ENCODE results near the gene KLF13. TPM values are rescaled to one million over a fixed set of nuclear protein-coding genes. Genes with fewer than 3 reads are reported as not detected.
A peak's percentile ranks its signal among the peaks of the same experiment; 100 is the strongest.

KLF13 gene
- total and polyA plus RNA-seq, 8 donors, result 12.3 to 57.1 (median 32.6) TPM

DNA sequence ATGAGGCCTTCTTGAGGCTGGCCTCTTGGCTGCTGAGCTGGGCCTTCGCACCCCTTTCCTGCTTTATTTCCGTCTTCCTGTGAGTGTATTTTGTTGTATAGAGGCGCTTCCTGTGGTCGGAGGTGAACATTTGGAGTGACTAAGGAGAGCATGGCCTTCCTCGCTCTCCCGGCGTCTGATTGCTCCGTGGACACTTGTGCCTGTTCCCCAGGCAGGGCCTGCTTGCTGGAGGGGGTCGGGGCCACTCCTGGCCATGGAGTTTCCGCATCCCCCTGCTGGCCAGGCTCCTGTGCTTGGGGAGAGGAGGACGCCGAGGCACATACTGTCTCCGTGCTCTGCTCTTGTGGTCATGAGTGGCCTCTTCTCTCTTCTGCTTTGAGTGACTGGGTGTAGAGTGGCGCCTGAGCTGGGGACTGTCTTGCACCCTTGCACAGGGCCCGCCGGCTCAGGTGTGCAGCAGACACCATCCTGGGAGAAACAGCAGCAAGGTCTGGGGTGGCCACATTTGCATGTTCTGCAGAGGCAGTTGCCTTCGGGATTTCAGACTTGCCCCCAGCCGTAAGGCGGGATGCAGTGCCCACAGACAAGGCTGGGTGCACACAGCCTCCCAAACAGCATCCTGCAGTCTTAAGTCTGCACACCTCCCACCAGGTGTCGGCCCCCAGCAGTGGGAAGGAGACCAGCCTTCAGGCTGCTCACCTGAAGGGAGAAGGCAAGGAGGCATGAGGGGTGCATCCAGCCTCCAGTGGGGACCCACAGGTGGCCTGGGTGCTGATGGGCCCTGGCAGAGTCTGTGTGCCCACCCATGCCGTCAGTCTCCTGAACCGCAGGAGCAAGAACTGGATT lies 16.4 kb downstream of the KLF13 start:
- Histone ChIP-seq H3K4me3 (no peak overlapping the region), H3K36me3 (no peaks in the 10 kb centered on the region), H3K4me1 (peaks cover 27 to 49% (median 43%) of the 10 kb centered on the region in 3 donors), H3K27me3 (no peaks in the 10 kb centered on the region), H3K27ac (no peak overlapping the region), H3K9me3 (no peaks in the 10 kb centered on the region)
- ATAC-seq, result no peak
- no peak for TF ChIP-seq CTCF (IDR thresholded peaks at IDR 0.05)
- intact Hi-C loops (cut with DNase I), result no loop called here
- peak in 3 of 6 donors; percentile 11 to 51 (median 44) for DNase-seq
- FAIRE-seq, result no peak
- WGBS, 2 donors, result 83 to 84% methylated on average over 22 of the region's 22 CpGs

GRCh38 chr15:31343831-31344230 lies 17.2 kb downstream of the KLF13 start:
- ATAC-seq, result no peak
- H3K4me1 ChIP-seq, result peaks cover 24 to 41% (median 34%) of the 10 kb centered on the region in 3 donors

GRCh38 chr15:31344266-31344665 lies 17.6 kb downstream of the KLF13 start:
- no peak overlapping the region for H3K4me3 ChIP-seq
- ATAC-seq (peak in 3 of 4 donors; percentile 14 to 41 (median 17)), FAIRE-seq (no peak), DNase-seq (peak in 1 of 6 donors; percentile 57)
- intact Hi-C loops (cut with DNase I), result no loop called here
- 28 to 32% methylated on average over 4 of the region's 4 CpGs for WGBS, 2 donors
- peaks cover 24 to 37% (median 30%) of the 10 kb centered on the region in 3 donors for H3K4me1 ChIP-seq
- H3K9me3 ChIP-seq, result no peaks in the 10 kb centered on the region
- H3K36me3 ChIP-seq, result no peaks in the 10 kb centered on the region
- peak overlapping the region in 1 of 4 donors; percentile 38 for H3K27ac ChIP-seq
- TF ChIP-seq CTCF (IDR thresholded peaks at IDR 0.05), result no peak
- no peaks in the 10 kb centered on the region for H3K27me3 ChIP-seq

More at GRCh38 chr15:31343831-31344230, 17.2 kb downstream of the KLF13 start:
- H3K4me3 ChIP-seq, result no peak overlapping the region
- no peaks in the 10 kb centered on the region for H3K27me3 ChIP-seq
- intact Hi-C loops (cut with DNase I), result no loop called here
- no peak for TF ChIP-seq CTCF (IDR thresholded peaks at IDR 0.05)
- peak overlapping the region in 1 of 4 donors; percentile 38 for H3K27ac ChIP-seq
- FAIRE-seq, result no peak
- peak in 1 of 6 donors; percentile 40 for DNase-seq
- no peaks in the 10 kb centered on the region for H3K9me3 ChIP-seq
- no peaks in the 10 kb centered on the region for H3K36me3 ChIP-seq
- 47 to 55% methylated on average over 5 of the region's 5 CpGs for WGBS, 2 donors

GRCh38 chr15:31344823-31345605 lies 18.4 kb downstream of the KLF13 start:
- 49 to 50% methylated on average over 16 of the region's 16 CpGs for WGBS, 2 donors
- Histone ChIP-seq H3K4me1 (peaks cover 20 to 29% (median 22%) of the 10 kb centered on the region in 3 donors), H3K27ac (peak overlapping the region in 1 of 4 donors; percentile 38), H3K9me3 (no peaks in the 10 kb centered on the region), H3K27me3 (no peaks in the 10 kb centered on the region), H3K4me3 (no peak overlapping the region), H3K36me3 (no peaks in the 10 kb centered on the region)
- DNase-seq (peak in 2 of 6 donors; percentile 20 to 71), ATAC-seq (peak; percentile 22 to 66 (median 39)), FAIRE-seq (no peak)
- intact Hi-C loops (cut with DNase I), result no loop called here
- no peak for TF ChIP-seq CTCF (IDR thresholded peaks at IDR 0.05)

All from pancreas (tissue), 10 donors.